GM23338 (cell line): ENCODE results near the gene RPL7A. TPM values are rescaled to one million over a fixed set of nuclear protein-coding genes. Genes with fewer than 3 reads are reported as not detected.

Source experiments
- ATAC-seq: fragments of 200-7000 bp; cut with Tn5 transposase; 3 replicates; pipeline ENCODE4 v1.9.1; 2020
- DNase-seq: peaks from one replicate; pipeline ENCODE4 v3.0.0-alpha.2; 2015; ENCODE audit warnings: low spot score
- H2AFZ ChIP-seq: fragments of 200-600 bp; sonication (generic); 2 replicates; pipeline ENCODE4 v1.8.0; 2016; ENCODE audit warnings: antibody characterized with exemption, mild to moderate bottlenecking, moderate library complexity
- H3F3A ChIP-seq: fragments of 200-600 bp; sonication (generic); replicated peaks from 2 replicates; pipeline ENCODE4 v1.8.0; 2017; ENCODE audit warnings: antibody characterized with exemption, mixed run types, low read depth
- H3K27ac ChIP-seq: fragments of 200-600 bp; sonication (generic); 2 replicates; pipeline ENCODE4 v1.6.1; 2016; ENCODE audit warnings: low read depth
- H3K27me3 ChIP-seq: fragments of 200-600 bp; sonication (generic); 2 replicates; pipeline ENCODE4 v1.8.0; 2016; ENCODE audit warnings: mild to moderate bottlenecking, mixed run types, moderate library complexity; ENCODE audit not compliant: insufficient read depth
- H3K36me3 ChIP-seq: fragments of 200-600 bp; sonication (generic); 2 replicates; pipeline ENCODE4 v1.8.0; 2016; ENCODE audit warnings: mild to moderate bottlenecking; ENCODE audit not compliant: insufficient read depth
- H3K4me1 ChIP-seq: fragments of 200-600 bp; sonication (generic); 2 replicates; pipeline ENCODE4 v1.8.0; 2016; ENCODE audit warnings: mild to moderate bottlenecking, moderate library complexity; ENCODE audit not compliant: insufficient read depth
- H3K4me2 ChIP-seq: fragments of 200-600 bp; sonication (generic); 2 replicates; pipeline ENCODE4 v1.7.1; 2017; ENCODE audit warnings: mixed run types
- H3K4me3 ChIP-seq: fragments of 200-600 bp; sonication (generic); 2 replicates; pipeline ENCODE4 v1.6.1; 2016; ENCODE audit warnings: mixed run types
- H3K79me2 ChIP-seq: fragments of 200-600 bp; sonication (generic); replicated peaks from 2 replicates; pipeline ENCODE4 v1.8.0; 2017; ENCODE audit warnings: mild to moderate bottlenecking; ENCODE audit not compliant: insufficient read depth
- H3K9me2 ChIP-seq: fragments of 200-600 bp; sonication (generic); 2 replicates; pipeline ENCODE4 v1.8.0; 2017; ENCODE audit not compliant: insufficient read depth
- H4K20me1 ChIP-seq: fragments of 200-600 bp; sonication (generic); replicated peaks from 2 replicates; pipeline ENCODE4 v1.8.0; 2017; ENCODE audit warnings: mild to moderate bottlenecking; ENCODE audit not compliant: insufficient read depth
- H3K27ac Mint-ChIP-seq: 2 replicates; pipeline ENCODE4 v1.8.0; 2020; ENCODE audit warnings: inconsistent platforms, mild to moderate bottlenecking, moderate library complexity, mixed read lengths
- H3K27me3 Mint-ChIP-seq: 3 replicates; pipeline ENCODE4 v1.8.0; 2022; ENCODE audit warnings: low read depth, mild to moderate bottlenecking, moderate library complexity, mixed read lengths, inconsistent platforms; ENCODE audit not compliant: insufficient read depth, poor library complexity
- H3K36me3 Mint-ChIP-seq: 3 replicates; pipeline ENCODE4 v1.8.0; 2021; ENCODE audit warnings: low read depth, mild to moderate bottlenecking, inconsistent platforms, moderate library complexity, mixed read lengths
- H3K4me1 Mint-ChIP-seq: 3 replicates; pipeline ENCODE4 v1.8.0; 2020; ENCODE audit warnings: mild to moderate bottlenecking, inconsistent platforms, mixed read lengths
- H3K4me3 Mint-ChIP-seq: 3 replicates; pipeline ENCODE4 v1.8.0; 2021; ENCODE audit warnings: moderate library complexity, mild to moderate bottlenecking, inconsistent platforms, mixed read lengths
- H3K9me3 Mint-ChIP-seq: 3 replicates; pipeline ENCODE4 v1.8.0; 2020; ENCODE audit warnings: moderate library complexity, mild to moderate bottlenecking, inconsistent platforms, mixed read lengths
- CREB1 ChIP-seq: fragments of 250-450 bp; sonication (Bioruptor Pico); IDR thresholded peaks from 2 replicates; pipeline ENCODE4 v1.5.0; 2020; ENCODE audit warnings: low read depth, mild to moderate bottlenecking, moderate library complexity
- EZH2 ChIP-seq: fragments of 200-600 bp; sonication (generic); IDR thresholded peaks from one replicate; pipeline ENCODE4 v1.8.0; 2017; ENCODE audit warnings: antibody characterized with exemption, mild to moderate bottlenecking, low read depth; ENCODE audit not compliant: unreplicated experiment
- EZH2phosphoT487 ChIP-seq: fragments of 200-600 bp; sonication (generic); IDR thresholded peaks from one replicate; pipeline ENCODE4 v1.8.1; 2018; ENCODE audit warnings: antibody characterized with exemption; ENCODE audit not compliant: unreplicated experiment
- JUNB ChIP-seq: IDR thresholded peaks from one replicate; pipeline ENCODE4 v1.6.1; 2016; ENCODE audit warnings: antibody characterized with exemption; ENCODE audit not compliant: unreplicated experiment
- NANOG ChIP-seq: IDR thresholded peaks from 2 replicates; pipeline ENCODE4 v1.6.1; 2016; ENCODE audit warnings: antibody characterized with exemption, borderline replicate concordance
- POLR2AphosphoS5 ChIP-seq: IDR thresholded peaks from 2 replicates; pipeline ENCODE4 v1.6.1; 2016; ENCODE audit warnings: antibody characterized with exemption, low read depth
- STAT1 ChIP-seq: IDR thresholded peaks from one replicate; pipeline ENCODE4 v1.6.1; 2016; ENCODE audit warnings: antibody characterized with exemption; ENCODE audit not compliant: unreplicated experiment
- ZNF114 ChIP-seq: fragments of 250-450 bp; sonication (Bioruptor Pico); IDR thresholded peaks from 2 replicates; pipeline ENCODE4 v1.5.0; 2020; ENCODE audit warnings: mild to moderate bottlenecking, moderate library complexity
- ZNF331 ChIP-seq: fragments of 250-450 bp; sonication (Bioruptor Pico); IDR thresholded peaks from 2 replicates; pipeline ENCODE4 v1.5.0; 2020; ENCODE audit warnings: low read depth, mild to moderate bottlenecking, moderate library complexity
- polyA plus RNA-seq: library from polyadenylated mRNA; unstranded; fragments of >200 nt; fragmentation: Nextera tagmentation; extraction: Ambion mirVana; gene quantifications from 2 replicates; pipeline ENCODE4 v1.2.1, GENCODE V29; 2016
- total RNA-seq: library from RNA; depleted of rRNA; stranded (reverse); fragments of >200 nt; shearing (Covaris generic); gene quantifications from 2 replicates; pipeline ENCODE4 v1.2.3, GENCODE V29; 2014
- TF ChIP-seq, protein P1 (sequence below): fragments of 250-450 bp; sonication (Bioruptor Pico); IDR thresholded peaks from 2 replicates; pipeline ENCODE4 v1.5.0; 2020; ENCODE audit warnings: mild to moderate bottlenecking, moderate library complexity
- TF ChIP-seq, protein P2 (sequence below), 2 experiments: fragments of 200-600 bp in 1 of 2; sonication (generic) in 1 of 2; conservative IDR thresholded peaks; 2 replicates each; pipeline versions ENCODE4 v1.5.1 to v1.6.1; 2016 to 2017; ENCODE audit warnings: antibody characterized with exemption in 2 of 2, low read depth in 2 of 2, mild to moderate bottlenecking in 2 of 2, moderate library complexity in 1 of 2
- TF ChIP-seq, protein P3 (sequence below): IDR thresholded peaks from 2 replicates; pipeline ENCODE4 v1.6.1; 2016; ENCODE audit warnings: antibody characterized with exemption
- TF ChIP-seq, protein P4 (sequence below): IDR thresholded peaks from one replicate; pipeline ENCODE4 v1.6.1; 2018; ENCODE audit warnings: antibody characterized with exemption; ENCODE audit not compliant: unreplicated experiment

RPL7A gene
- total and polyA plus RNA-seq, 2 experiments from 2014 or later = 1,644 to 2,020 TPM

DNA sequence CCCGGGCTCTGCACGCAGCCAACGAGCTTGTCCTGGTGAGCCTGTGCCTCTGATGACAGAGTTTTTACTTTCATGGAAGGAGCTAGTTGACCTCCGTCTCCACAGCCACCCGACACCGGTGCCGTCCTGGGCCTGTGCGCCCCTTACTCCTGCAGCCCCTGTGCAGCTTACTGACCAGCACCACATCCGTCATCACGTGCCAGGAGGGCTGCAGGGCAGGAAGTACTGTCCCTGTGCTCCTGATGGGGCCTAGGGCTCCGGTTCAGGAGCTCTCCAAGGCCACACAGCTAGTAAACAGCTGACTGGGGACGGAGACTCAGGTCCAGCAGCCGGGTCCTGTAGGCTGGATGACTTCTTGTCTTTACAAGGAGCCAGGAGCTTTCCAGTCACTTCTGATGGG, 38.3 kb downstream of the RPL7A start:
- no peak for DNase-seq
- H4K20me1 ChIP-seq = no peaks in the 10 kb centered on the region
- ATAC-seq = no peak
- Mint-ChIP-seq H3K4me3 (no peak overlapping the region), H3K9me3 (peaks cover 13% of the 10 kb centered on the region), H3K27me3 (peaks cover 9% of the 10 kb centered on the region), H3K27ac (no peak overlapping the region), H3K36me3 (no peaks in the 10 kb centered on the region), H3K4me1 (no peaks in the 10 kb centered on the region)
- H3K27me3 ChIP-seq = no peaks in the 10 kb centered on the region
- peaks cover 11% of the 10 kb centered on the region; the same call in 1 of the 2 replicates for H3K9me2 ChIP-seq
- H3F3A ChIP-seq = no peaks in the 10 kb centered on the region
- no peak overlapping the region for H2AFZ ChIP-seq
- no peaks in the 10 kb centered on the region for H3K79me2 ChIP-seq
- no peak overlapping the region for H3K4me2 ChIP-seq
- H3K36me3 ChIP-seq = no peaks in the 10 kb centered on the region
- H3K27ac ChIP-seq = no peak overlapping the region
- no peak for TF ChIP-seq EZH2
- no peak for TF ChIP-seq STAT1
- no peak for TF ChIP-seq NANOG
- TF ChIP-seq, protein P1, sequence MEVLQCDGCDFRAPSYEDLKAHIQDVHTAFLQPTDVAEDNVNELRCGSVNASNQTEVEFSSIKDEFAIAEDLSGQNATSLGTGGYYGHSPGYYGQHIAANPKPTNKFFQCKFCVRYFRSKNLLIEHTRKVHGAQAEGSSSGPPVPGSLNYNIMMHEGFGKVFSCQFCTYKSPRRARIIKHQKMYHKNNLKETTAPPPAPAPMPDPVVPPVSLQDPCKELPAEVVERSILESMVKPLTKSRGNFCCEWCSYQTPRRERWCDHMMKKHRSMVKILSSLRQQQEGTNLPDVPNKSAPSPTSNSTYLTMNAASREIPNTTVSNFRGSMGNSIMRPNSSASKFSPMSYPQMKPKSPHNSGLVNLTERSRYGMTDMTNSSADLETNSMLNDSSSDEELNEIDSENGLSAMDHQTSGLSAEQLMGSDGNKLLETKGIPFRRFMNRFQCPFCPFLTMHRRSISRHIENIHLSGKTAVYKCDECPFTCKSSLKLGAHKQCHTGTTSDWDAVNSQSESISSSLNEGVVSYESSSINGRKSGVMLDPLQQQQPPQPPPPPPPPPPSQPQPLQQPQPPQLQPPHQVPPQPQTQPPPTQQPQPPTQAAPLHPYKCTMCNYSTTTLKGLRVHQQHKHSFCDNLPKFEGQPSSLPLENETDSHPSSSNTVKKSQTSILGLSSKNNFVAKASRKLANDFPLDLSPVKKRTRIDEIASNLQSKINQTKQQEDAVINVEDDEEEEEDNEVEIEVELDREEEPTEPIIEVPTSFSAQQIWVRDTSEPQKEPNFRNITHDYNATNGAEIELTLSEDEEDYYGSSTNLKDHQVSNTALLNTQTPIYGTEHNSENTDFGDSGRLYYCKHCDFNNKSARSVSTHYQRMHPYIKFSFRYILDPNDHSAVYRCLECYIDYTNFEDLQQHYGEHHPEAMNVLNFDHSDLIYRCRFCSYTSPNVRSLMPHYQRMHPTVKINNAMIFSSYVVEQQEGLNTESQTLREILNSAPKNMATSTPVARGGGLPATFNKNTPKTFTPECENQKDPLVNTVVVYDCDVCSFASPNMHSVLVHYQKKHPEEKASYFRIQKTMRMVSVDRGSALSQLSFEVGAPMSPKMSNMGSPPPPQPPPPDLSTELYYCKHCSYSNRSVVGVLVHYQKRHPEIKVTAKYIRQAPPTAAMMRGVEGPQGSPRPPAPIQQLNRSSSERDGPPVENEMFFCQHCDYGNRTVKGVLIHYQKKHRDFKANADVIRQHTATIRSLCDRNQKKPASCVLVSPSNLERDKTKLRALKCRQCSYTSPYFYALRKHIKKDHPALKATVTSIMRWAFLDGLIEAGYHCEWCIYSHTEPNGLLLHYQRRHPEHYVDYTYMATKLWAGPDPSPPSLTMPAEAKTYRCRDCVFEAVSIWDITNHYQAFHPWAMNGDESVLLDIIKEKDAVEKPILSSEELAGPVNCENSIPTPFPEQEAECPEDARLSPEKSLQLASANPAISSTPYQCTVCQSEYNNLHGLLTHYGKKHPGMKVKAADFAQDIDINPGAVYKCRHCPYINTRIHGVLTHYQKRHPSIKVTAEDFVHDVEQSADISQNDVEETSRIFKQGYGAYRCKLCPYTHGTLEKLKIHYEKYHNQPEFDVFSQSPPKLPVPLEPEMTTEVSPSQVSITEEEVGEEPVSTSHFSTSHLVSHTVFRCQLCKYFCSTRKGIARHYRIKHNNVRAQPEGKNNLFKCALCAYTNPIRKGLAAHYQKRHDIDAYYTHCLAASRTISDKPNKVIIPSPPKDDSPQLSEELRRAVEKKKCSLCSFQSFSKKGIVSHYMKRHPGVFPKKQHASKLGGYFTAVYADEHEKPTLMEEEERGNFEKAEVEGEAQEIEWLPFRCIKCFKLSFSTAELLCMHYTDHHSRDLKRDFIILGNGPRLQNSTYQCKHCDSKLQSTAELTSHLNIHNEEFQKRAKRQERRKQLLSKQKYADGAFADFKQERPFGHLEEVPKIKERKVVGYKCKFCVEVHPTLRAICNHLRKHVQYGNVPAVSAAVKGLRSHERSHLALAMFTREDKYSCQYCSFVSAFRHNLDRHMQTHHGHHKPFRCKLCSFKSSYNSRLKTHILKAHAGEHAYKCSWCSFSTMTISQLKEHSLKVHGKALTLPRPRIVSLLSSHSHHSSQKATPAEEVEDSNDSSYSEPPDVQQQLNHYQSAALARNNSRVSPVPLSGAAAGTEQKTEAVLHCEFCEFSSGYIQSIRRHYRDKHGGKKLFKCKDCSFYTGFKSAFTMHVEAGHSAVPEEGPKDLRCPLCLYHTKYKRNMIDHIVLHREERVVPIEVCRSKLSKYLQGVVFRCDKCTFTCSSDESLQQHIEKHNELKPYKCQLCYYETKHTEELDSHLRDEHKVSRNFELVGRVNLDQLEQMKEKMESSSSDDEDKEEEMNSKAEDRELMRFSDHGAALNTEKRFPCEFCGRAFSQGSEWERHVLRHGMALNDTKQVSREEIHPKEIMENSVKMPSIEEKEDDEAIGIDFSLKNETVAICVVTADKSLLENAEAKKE = no peak
- TF ChIP-seq, protein P2, sequence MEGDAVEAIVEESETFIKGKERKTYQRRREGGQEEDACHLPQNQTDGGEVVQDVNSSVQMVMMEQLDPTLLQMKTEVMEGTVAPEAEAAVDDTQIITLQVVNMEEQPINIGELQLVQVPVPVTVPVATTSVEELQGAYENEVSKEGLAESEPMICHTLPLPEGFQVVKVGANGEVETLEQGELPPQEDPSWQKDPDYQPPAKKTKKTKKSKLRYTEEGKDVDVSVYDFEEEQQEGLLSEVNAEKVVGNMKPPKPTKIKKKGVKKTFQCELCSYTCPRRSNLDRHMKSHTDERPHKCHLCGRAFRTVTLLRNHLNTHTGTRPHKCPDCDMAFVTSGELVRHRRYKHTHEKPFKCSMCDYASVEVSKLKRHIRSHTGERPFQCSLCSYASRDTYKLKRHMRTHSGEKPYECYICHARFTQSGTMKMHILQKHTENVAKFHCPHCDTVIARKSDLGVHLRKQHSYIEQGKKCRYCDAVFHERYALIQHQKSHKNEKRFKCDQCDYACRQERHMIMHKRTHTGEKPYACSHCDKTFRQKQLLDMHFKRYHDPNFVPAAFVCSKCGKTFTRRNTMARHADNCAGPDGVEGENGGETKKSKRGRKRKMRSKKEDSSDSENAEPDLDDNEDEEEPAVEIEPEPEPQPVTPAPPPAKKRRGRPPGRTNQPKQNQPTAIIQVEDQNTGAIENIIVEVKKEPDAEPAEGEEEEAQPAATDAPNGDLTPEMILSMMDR (conservative IDR thresholded peaks at IDR 0.05; ENCODE audit: low read depth in 2 of 2) = no peak
- TF ChIP-seq, protein P3, sequence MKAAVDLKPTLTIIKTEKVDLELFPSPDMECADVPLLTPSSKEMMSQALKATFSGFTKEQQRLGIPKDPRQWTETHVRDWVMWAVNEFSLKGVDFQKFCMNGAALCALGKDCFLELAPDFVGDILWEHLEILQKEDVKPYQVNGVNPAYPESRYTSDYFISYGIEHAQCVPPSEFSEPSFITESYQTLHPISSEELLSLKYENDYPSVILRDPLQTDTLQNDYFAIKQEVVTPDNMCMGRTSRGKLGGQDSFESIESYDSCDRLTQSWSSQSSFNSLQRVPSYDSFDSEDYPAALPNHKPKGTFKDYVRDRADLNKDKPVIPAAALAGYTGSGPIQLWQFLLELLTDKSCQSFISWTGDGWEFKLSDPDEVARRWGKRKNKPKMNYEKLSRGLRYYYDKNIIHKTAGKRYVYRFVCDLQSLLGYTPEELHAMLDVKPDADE = no peak
- no peak for TF ChIP-seq POLR2AphosphoS5
- TF ChIP-seq ZNF331 (CRISPR knock-in tag) = no peak
- no peak for TF ChIP-seq CREB1 (CRISPR knock-in tag)
- TF ChIP-seq JUNB = no peak
- TF ChIP-seq, protein P4, sequence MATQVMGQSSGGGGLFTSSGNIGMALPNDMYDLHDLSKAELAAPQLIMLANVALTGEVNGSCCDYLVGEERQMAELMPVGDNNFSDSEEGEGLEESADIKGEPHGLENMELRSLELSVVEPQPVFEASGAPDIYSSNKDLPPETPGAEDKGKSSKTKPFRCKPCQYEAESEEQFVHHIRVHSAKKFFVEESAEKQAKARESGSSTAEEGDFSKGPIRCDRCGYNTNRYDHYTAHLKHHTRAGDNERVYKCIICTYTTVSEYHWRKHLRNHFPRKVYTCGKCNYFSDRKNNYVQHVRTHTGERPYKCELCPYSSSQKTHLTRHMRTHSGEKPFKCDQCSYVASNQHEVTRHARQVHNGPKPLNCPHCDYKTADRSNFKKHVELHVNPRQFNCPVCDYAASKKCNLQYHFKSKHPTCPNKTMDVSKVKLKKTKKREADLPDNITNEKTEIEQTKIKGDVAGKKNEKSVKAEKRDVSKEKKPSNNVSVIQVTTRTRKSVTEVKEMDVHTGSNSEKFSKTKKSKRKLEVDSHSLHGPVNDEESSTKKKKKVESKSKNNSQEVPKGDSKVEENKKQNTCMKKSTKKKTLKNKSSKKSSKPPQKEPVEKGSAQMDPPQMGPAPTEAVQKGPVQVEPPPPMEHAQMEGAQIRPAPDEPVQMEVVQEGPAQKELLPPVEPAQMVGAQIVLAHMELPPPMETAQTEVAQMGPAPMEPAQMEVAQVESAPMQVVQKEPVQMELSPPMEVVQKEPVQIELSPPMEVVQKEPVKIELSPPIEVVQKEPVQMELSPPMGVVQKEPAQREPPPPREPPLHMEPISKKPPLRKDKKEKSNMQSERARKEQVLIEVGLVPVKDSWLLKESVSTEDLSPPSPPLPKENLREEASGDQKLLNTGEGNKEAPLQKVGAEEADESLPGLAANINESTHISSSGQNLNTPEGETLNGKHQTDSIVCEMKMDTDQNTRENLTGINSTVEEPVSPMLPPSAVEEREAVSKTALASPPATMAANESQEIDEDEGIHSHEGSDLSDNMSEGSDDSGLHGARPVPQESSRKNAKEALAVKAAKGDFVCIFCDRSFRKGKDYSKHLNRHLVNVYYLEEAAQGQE = no peak
- no peak for TF ChIP-seq EZH2phosphoT487
- TF ChIP-seq ZNF114 (CRISPR knock-in tag) = no peak
- no peaks in the 10 kb centered on the region for H3K4me1 ChIP-seq
- no peak overlapping the region for H3K4me3 ChIP-seq
